ENCODE results near the gene MRPL41.
"Not testable (repeated sequence)": the region's sequence is repeated elsewhere in the genome, so short reads cannot be mapped to it uniquely, and the experiment has no call there.

MRPL41 gene

DNA sequence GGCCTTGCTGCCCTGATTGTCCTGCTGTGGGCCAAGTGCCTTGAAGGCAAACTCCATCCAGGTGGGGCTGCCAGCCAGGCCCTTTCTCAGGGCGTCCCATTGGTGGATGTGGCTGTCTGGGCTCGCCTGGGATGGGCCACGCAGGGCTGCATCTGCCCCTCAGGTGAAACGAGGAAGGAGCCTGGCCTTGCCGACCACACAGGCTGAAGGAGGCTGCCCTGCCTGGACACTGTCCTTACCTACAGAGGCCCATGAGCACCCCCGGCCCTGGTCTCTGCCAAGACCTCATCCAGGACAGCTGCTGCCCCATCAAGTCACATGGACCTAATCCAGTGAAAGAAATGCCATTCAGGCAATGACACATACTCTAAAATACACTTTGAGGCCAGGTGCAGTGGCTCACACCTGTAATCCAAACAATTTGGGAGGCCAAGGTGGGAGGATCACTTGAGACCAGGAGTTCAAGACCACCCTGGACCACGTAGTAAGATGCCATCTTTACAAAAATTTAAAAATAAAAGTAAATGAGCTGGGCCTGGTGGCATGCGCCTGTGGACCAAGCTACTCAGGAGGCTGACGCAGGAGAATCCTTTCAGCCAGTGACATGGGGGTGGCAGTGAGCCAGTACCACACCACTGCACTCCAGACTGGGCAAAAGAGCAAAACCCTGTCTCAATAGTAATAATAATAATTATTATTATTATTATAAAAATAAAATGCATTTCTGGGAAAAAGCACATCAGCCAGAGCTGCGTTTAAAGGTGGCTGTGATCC lies 35.3 kb upstream of the MRPL41 start:
- no peak for TF ChIP-seq CTCF (IDR thresholded peaks at IDR 0.05; ENCODE audit: borderline replicate concordance, control extremely low read depth, extremely low read depth, insufficient read depth, missing control alignments)

GRCh38 chr9:137518661-137519459 lies 32.8 kb upstream of the MRPL41 start:
- DNase-seq (ENCODE audit: low spot score); in situ Hi-C loops (cut with MboI; ENCODE audit: low sequenced_read_pairs, unreplicated experiment): not testable (repeated sequence)

More for the DNA sequence above, 35.3 kb upstream of the MRPL41 start:
- no peak for DNase-seq (ENCODE audit: low spot score)
- in situ Hi-C loops (cut with MboI; ENCODE audit: low sequenced_read_pairs, unreplicated experiment): no loop called here

GRCh38 chr9:137519553-137519952 lies 32.1 kb upstream of the MRPL41 start:
- no peak for TF ChIP-seq CTCF (IDR thresholded peaks at IDR 0.05; ENCODE audit: borderline replicate concordance, control extremely low read depth, extremely low read depth, insufficient read depth, missing control alignments)
- in situ Hi-C loops (cut with MboI; ENCODE audit: low sequenced_read_pairs, unreplicated experiment): no loop called here
- no peak for DNase-seq (ENCODE audit: low spot score)

GRCh38 chr9:137520614-137521404 lies 30.9 kb upstream of the MRPL41 start:
- no peak for DNase-seq (ENCODE audit: low spot score)
- in situ Hi-C loops (cut with MboI; ENCODE audit: low sequenced_read_pairs, unreplicated experiment): no loop called here
- TF ChIP-seq CTCF (IDR thresholded peaks at IDR 0.05; ENCODE audit: borderline replicate concordance, control extremely low read depth, extremely low read depth, insufficient read depth, missing control alignments): no peak

DNA sequence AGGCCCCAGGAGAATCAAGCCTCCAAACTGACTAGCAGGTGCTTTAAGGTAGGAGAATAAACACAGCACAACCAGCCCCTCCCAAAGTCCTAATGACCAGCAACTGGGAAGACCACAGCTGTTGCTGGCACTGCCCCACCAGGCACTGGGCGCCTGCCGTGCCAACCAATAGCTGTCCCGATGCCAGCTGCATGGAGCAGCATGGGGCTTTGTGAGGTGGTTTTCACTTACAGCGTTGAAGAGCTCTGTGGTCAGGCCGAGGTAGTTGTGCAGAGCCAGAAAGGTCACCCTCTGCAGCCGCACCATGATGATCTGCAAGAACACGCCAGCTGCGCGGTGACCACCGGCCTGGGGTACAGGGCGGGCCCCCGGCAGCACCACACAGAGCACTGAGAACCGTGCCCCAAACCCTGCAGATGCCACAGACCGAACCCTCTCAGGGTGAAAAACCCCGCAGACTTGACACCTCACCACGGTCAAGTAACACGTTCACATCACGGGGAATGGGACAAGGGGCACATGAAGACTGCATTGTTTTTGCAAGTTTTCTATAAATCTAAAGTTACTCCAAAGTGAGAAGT lies 30.2 kb upstream of the MRPL41 start:
- in situ Hi-C loops (cut with MboI; ENCODE audit: low sequenced_read_pairs, unreplicated experiment): no loop called here
- TF ChIP-seq CTCF (IDR thresholded peaks at IDR 0.05; ENCODE audit: borderline replicate concordance, control extremely low read depth, extremely low read depth, insufficient read depth, missing control alignments): no peak
- no peak for DNase-seq (ENCODE audit: low spot score)

- DNase-seq (ENCODE audit: low spot score): no peak
- in situ Hi-C loops (cut with MboI; ENCODE audit: low sequenced_read_pairs, unreplicated experiment): no loop called here
- no peak for TF ChIP-seq CTCF (IDR thresholded peaks at IDR 0.05; ENCODE audit: borderline replicate concordance, control extremely low read depth, extremely low read depth, insufficient read depth, missing control alignments)
Observed at GRCh38 chr9:137522746-137523455, 28.8 kb upstream of the MRPL41 start.

Measured in GM13976 (cell line).